HEK293T (cell line): ENCODE data around the gene CEP192.

Experiments used
- CTCF ChIA-PET: fragments of 350-600 bp; formaldehyde crosslinking; extraction: SDS; loops from one replicate; lab custom pipeline; 2021; ENCODE audit warnings: antibody characterized with exemption, inconsistent platforms; lab: Yijun Ruan, JAX
- POLR2A ChIA-PET: fragments of 350-600 bp; formaldehyde crosslinking; extraction: SDS; loops from one replicate; lab custom pipeline; 2020; ENCODE audit warnings: antibody characterized with exemption, inconsistent platforms; lab: Yijun Ruan, JAX
- DNase-seq: peaks from one replicate; pipeline ENCODE4 v3.0.0; 2012; ENCODE audit warnings: mixed read lengths; ENCODE audit errors: extremely low spot score
- ARNT ChIP-seq: fragments of 450-650 bp; IDR thresholded peaks from 2 replicates; pipeline ENCODE4 v1.6.1; 2017; ENCODE audit warnings: mild to moderate bottlenecking
- BHLHE40 ChIP-seq: fragments of 450-650 bp; IDR thresholded peaks from 2 replicates; pipeline ENCODE4 v1.6.1; 2016; ENCODE audit warnings: mild to moderate bottlenecking, moderate library complexity, borderline replicate concordance
- CTBP1 ChIP-seq: fragments of 450-650 bp; IDR thresholded peaks from 2 replicates; pipeline ENCODE4 v1.6.1; 2016; ENCODE audit warnings: borderline replicate concordance
- ELF4 ChIP-seq: fragments of 450-650 bp; IDR thresholded peaks from 2 replicates; pipeline ENCODE4 v1.6.1; 2017; ENCODE audit warnings: antibody characterized with exemption
- FOXA1 ChIP-seq: fragments of 450-650 bp; IDR thresholded peaks from 2 replicates; pipeline ENCODE4 v1.6.1; 2016; ENCODE audit warnings: mild to moderate bottlenecking
- FOXK2 ChIP-seq: fragments of 450-650 bp; IDR thresholded peaks from 2 replicates; pipeline ENCODE4 v1.6.1; 2016; ENCODE audit warnings: mild to moderate bottlenecking
- FOXM1 ChIP-seq: fragments of 450-650 bp; IDR thresholded peaks from 2 replicates; pipeline ENCODE4 v1.6.1; 2017; ENCODE audit warnings: mild to moderate bottlenecking, borderline replicate concordance
- HDGF ChIP-seq: fragments of 450-650 bp; IDR thresholded peaks from 2 replicates; pipeline ENCODE4 v1.6.1; 2017; ENCODE audit warnings: antibody characterized with exemption, borderline replicate concordance
- L3MBTL2 ChIP-seq: fragments of 450-650 bp; conservative IDR thresholded peaks from 2 replicates; pipeline ENCODE4 v1.6.1; 2016; ENCODE audit warnings: mild to moderate bottlenecking
- LEF1 ChIP-seq: fragments of 450-650 bp; IDR thresholded peaks from 2 replicates; pipeline ENCODE4 v1.6.1; 2017; ENCODE audit warnings: mild to moderate bottlenecking, borderline replicate concordance
- NFRKB ChIP-seq: fragments of 450-650 bp; IDR thresholded peaks from 2 replicates; pipeline ENCODE4 v1.6.1; 2016; ENCODE audit warnings: mild to moderate bottlenecking, moderate library complexity
- SP1 ChIP-seq: fragments of 450-650 bp; IDR thresholded peaks from 2 replicates; pipeline ENCODE4 v1.6.1; 2017
- SUZ12 ChIP-seq: fragments of 450-650 bp; IDR thresholded peaks from 2 replicates; pipeline ENCODE4 v1.6.1; 2016; ENCODE audit warnings: mild to moderate bottlenecking
- TARDBP ChIP-seq: fragments of 450-650 bp; IDR thresholded peaks from 2 replicates; pipeline ENCODE4 v1.6.1; 2016
- ZNF384 ChIP-seq: fragments of 450-650 bp; IDR thresholded peaks from 2 replicates; pipeline ENCODE4 v1.6.1; 2016
- TF ChIP-seq, protein P1 (sequence below): fragments of 450-650 bp; IDR thresholded peaks from 2 replicates; pipeline ENCODE4 v1.6.1; 2016

The CEP192 gene

DNA sequence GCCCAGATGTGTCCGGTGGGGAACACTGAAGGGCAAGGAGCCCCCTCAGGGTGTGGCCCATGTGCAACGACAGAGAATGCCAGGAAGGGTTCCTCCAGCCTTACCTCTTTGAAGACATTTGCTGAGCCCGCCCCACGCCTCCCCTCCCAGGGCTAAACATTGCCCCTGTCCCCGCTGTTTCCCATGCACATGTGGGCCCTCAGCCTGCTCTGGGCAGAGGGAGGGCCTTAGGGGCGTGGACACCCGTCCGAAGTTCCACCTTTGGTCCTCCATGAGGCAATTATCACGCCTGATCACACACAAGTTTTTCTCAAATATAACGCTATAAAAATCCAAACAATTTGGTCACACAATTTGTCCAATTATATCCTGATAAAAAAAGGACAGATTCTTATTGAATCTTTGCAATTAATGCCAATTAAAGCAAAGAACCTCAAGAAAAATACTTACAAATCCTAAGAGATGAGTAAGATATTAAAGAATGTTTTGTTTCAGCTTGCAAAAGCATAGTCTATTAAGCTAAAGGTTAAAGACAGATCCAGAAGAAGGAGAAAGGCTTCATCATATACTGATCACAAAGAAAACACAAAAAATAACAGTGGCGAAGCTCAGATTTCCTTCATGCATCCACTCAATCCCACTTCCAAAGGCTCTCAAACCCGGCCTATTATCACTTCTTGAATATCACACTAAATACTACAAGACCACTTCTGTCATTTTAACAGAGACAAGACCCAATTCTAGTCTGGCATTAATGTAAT lies 172.2 kb downstream of the CEP192 start:
- TF ChIP-seq FOXA1: no peak
- TF ChIP-seq NFRKB: no peak
- TF ChIP-seq ZNF384: no peak
- TF ChIP-seq L3MBTL2: no peak
- TF ChIP-seq FOXM1: no peak
- no peak for TF ChIP-seq SP1
- TF ChIP-seq LEF1: no peak
- TF ChIP-seq HDGF: no peak
- TF ChIP-seq, protein P1, sequence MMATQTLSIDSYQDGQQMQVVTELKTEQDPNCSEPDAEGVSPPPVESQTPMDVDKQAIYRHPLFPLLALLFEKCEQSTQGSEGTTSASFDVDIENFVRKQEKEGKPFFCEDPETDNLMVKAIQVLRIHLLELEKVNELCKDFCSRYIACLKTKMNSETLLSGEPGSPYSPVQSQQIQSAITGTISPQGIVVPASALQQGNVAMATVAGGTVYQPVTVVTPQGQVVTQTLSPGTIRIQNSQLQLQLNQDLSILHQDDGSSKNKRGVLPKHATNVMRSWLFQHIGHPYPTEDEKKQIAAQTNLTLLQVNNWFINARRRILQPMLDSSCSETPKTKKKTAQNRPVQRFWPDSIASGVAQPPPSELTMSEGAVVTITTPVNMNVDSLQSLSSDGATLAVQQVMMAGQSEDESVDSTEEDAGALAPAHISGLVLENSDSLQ: no peak
- TF ChIP-seq BHLHE40: no peak
- no peak for TF ChIP-seq ELF4
- TF ChIP-seq CTBP1: no peak
- TF ChIP-seq TARDBP: no peak
- TF ChIP-seq ARNT: no peak
- TF ChIP-seq FOXK2: no peak
- DNase-seq: no peak
- ChIA-PET POLR2A (no interaction called here), CTCF (no interaction called here)

GRCh38 chr18:13164406-13164805 lies 173.2 kb downstream of the CEP192 start:
- ChIA-PET POLR2A (no interaction called here), CTCF (interaction anchor here (0.5 kb wide), 1 partner anchor 55 kb away, joined by 4 read pairs; no protein-coding TSS in a partner anchor)

DNA sequence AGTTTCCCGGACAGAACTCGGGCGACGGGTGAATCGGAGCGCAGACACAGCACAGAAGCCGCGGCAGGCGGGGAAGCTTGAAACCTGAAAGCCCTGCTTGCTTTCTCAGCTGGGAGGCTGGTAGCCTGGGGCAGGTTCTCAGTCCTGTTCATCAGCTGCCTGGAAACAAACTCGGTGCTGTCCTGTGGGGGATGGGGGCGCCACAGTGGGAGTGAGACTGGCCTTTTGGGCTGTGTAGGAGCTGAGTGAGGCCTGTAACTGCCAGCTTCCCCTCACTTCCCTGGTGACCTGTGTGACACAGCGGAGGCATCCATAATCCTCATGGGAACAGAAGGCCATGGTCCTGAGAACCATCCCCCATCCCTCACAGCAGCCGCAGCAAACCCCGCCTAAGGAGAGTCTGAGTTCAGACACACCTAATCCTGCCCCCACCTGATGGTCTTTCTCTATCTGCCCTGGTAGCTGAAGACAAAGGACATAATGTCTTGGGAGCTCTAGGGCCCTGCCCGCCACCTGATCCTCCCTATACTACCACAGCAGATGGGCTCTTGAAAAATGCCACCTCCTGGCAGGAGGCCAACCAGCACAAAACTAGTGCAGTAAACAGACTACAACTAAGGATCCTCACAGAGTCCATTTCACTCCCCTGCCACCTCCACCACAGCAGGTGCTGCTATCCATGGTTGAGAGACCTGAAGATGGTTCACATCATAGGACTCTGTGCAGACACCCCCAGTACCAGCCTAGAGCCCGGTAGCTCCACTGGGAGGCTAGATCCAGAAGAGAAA lies 174.7 kb downstream of the CEP192 start:
- no peak for DNase-seq
- POLR2A ChIA-PET: no interaction called here
- TF ChIP-seq NFRKB (no peak), ELF4 (no peak), FOXA1 (no peak)
- CTCF ChIA-PET: no interaction called here

More at GRCh38 chr18:13164406-13164805, 173.2 kb downstream of the CEP192 start:
- TF ChIP-seq SUZ12: no peak
- no peak for TF ChIP-seq SP1
- DNase-seq: no peak

- no peak for DNase-seq
- ChIA-PET CTCF (no interaction called here), POLR2A (no interaction called here)
- TF ChIP-seq BHLHE40 (no peak), FOXA1 (no peak), FOXK2 (no peak), ARNT (no peak)
Measured at GRCh38 chr18:13173578-13174145, 182.5 kb downstream of the CEP192 start.
